Esophagus muscularis mucosa (tissue), 4 donors: ENCODE data around the gene HMG20B. TPM values are rescaled to one million over a fixed set of nuclear protein-coding genes. Genes with fewer than 3 reads are reported as not detected.

Source experiments
- DNase-seq: peaks from one replicate; pipeline ENCODE4 v3.0.0-alpha.2; 2017; ENCODE audit errors: extremely low spot score
- H3K27ac ChIP-seq, 4 donors: fragments of 200-600 bp; sonication (generic); replicated peaks in 1 of 4; 1 replicate in 3 of 4; 2 replicates in 1 of 4; pipeline ENCODE4 v1.5.1; 2016 to 2019; ENCODE audit warnings: mild to moderate bottlenecking in 1 of 4
- H3K27me3 ChIP-seq, 4 donors: fragments of 200-600 bp; sonication (generic); one replicate each; pipeline versions ENCODE4 v1.5.1 to v1.6.0; 2016 to 2019
- H3K36me3 ChIP-seq, 4 donors: fragments of 200-600 bp; sonication (generic); one replicate each; pipeline ENCODE4 v1.5.1; 2016 to 2019
- H3K4me1 ChIP-seq, 4 donors: fragments of 200-600 bp; sonication (generic); one replicate each; pipeline ENCODE4 v1.5.1; 2016 to 2019
- H3K4me3 ChIP-seq, 4 donors: fragments of 200-600 bp; sonication (generic); 1 replicate in 2 of 4; 2 replicates in 2 of 4; pipeline ENCODE4 v1.5.1; 2016 to 2019; ENCODE audit warnings: mild to moderate bottlenecking in 4 of 4, moderate library complexity in 1 of 4
- H3K9me3 ChIP-seq, 4 donors: fragments of 200-600 bp; sonication (generic); 1 replicate in 3 of 4; 2 replicates in 1 of 4; pipeline ENCODE4 v1.5.1; 2016 to 2019
- CTCF ChIP-seq, 3 experiments: fragments of 200-600 bp in 2 of 3; fragments of 450-650 bp in 1 of 3; sonication (generic) in 2 of 3; IDR thresholded peaks; one replicate each; pipeline ENCODE4 v1.5.1; 2017 to 2019; ENCODE audit warnings: antibody characterized with exemption in 3 of 3, mild to moderate bottlenecking in 2 of 3, moderate library complexity in 1 of 3
- EP300 ChIP-seq: sonication (generic); formaldehyde crosslinking; IDR thresholded peaks from one replicate; pipeline ENCODE4 v1.6.1; 2017; ENCODE audit warnings: antibody characterized with exemption
- POLR2A ChIP-seq: fragments of 450-650 bp; IDR thresholded peaks from one replicate; pipeline ENCODE4 v1.6.1; 2017; ENCODE audit warnings: antibody characterized with exemption, moderate library complexity, mild to moderate bottlenecking, low read depth
- POLR2AphosphoS5 ChIP-seq, 2 donors: sonication (generic); formaldehyde crosslinking; IDR thresholded peaks; one replicate each; pipeline ENCODE4 v1.6.1; 2017; ENCODE audit warnings: antibody characterized with exemption in 2 of 2
- WGBS: methylation state at CpG from one replicate; pipeline ENCODE4 v1.1.5; 2018; 5-methylcytosine and 5-hydroxymethylcytosine counted together
- intact Hi-C: fragments of 100-400 bp; cut with DNase I; formaldehyde crosslinking; loops from one replicate; pipeline ENCODE4 v1.15.1; 2023
- total RNA-seq, 4 donors: library from RNA; depleted of rRNA; stranded (reverse); fragments of >200 nt; gene quantifications; one replicate each; pipeline versions ENCODE4 v1.1.0 to v1.2.1, GENCODE V29; 2016

Gene HMG20B
- total RNA-seq, 4 donors from 2014 or later, result 136 to 202 (median 161) TPM

GRCh38 chr19:3609779-3610719, 37.3 kb downstream of the HMG20B start:
- H3K36me3 ChIP-seq, result peaks cover 5 to 38% (median 35%) of the 10 kb centered on the region in 4 donors
- no peaks in the 10 kb centered on the region for H3K9me3 ChIP-seq
- no peak for DNase-seq
- 72% methylated on average over 23 of the region's 24 CpGs for WGBS
- intact Hi-C loops, result no loop called here
- H3K27me3 ChIP-seq, result no peaks in the 10 kb centered on the region
- no peak overlapping the region for H3K4me3 ChIP-seq
- TF ChIP-seq CTCF (IDR thresholded peaks at IDR 0.05) (no peak), POLR2AphosphoS5 (IDR thresholded peaks at IDR 0.05) (no peak)
- H3K27ac ChIP-seq, result peak overlapping the region; percentile 77 to 87 (median 86)
- peaks cover 48 to 84% (median 82%) of the 10 kb centered on the region in 4 donors for H3K4me1 ChIP-seq

GRCh38 chr19:3610745-3611717, 38.3 kb downstream of the HMG20B start:
- Histone ChIP-seq H3K27me3 (no peaks in the 10 kb centered on the region), H3K9me3 (no peaks in the 10 kb centered on the region), H3K4me1 (peaks cover 38 to 75% (median 73%) of the 10 kb centered on the region in 4 donors), H3K27ac (peak overlapping the region in 2 of 4 donors; percentile 77 to 86), H3K4me3 (no peak overlapping the region), H3K36me3 (peaks cover 5 to 45% (median 43%) of the 10 kb centered on the region in 4 donors)
- intact Hi-C loops, result no loop called here
- no peak for TF ChIP-seq EP300
- no peak for TF ChIP-seq CTCF (IDR thresholded peaks at IDR 0.05)
- no peak for TF ChIP-seq POLR2AphosphoS5 (IDR thresholded peaks at IDR 0.05)
- TF ChIP-seq POLR2A, result no peak
- DNase-seq, result no peak
- WGBS, result 90% methylated on average over 19 of the region's 41 CpGs

- peak overlapping the region in 1 of 4 donors; percentile 86 for H3K27ac ChIP-seq
- intact Hi-C loops, result no loop called here
- H3K4me3 ChIP-seq, result no peak overlapping the region
- H3K4me1 ChIP-seq, result peaks cover 30 to 67% (median 65%) of the 10 kb centered on the region in 4 donors
- no peak for TF ChIP-seq POLR2A
- TF ChIP-seq POLR2AphosphoS5 (IDR thresholded peaks at IDR 0.05), result no peak
- no peak for TF ChIP-seq CTCF (IDR thresholded peaks at IDR 0.05)
- no peak for TF ChIP-seq EP300
- peaks cover 5 to 53% (median 49%) of the 10 kb centered on the region in 4 donors for H3K36me3 ChIP-seq
- no peaks in the 10 kb centered on the region for H3K27me3 ChIP-seq
- DNase-seq, result no peak
- no peaks in the 10 kb centered on the region for H3K9me3 ChIP-seq
- 95% methylated on average over 32 of the region's 36 CpGs for WGBS
Measured at GRCh38 chr19:3611841-3612240, 39.1 kb downstream of the HMG20B start.

- 95% methylated on average over 23 of the region's 33 CpGs for WGBS
- no peak for DNase-seq
- Histone ChIP-seq H3K27ac (peak overlapping the region; percentile 38 to 78 (median 68)), H3K36me3 (peaks cover 5 to 57% (median 54%) of the 10 kb centered on the region in 4 donors), H3K4me3 (no peak overlapping the region), H3K4me1 (peaks cover 27 to 63% (median 60%) of the 10 kb centered on the region in 4 donors), H3K9me3 (no peaks in the 10 kb centered on the region), H3K27me3 (no peaks in the 10 kb centered on the region)
- TF ChIP-seq EP300 (no peak), POLR2A (no peak), POLR2AphosphoS5 (IDR thresholded peaks at IDR 0.05) (no peak), CTCF (IDR thresholded peaks at IDR 0.05) (no peak)
- intact Hi-C loops, result no loop called here
Measured at GRCh38 chr19:3612330-3612729, 39.6 kb downstream of the HMG20B start.
